ENCODE measurements around the gene PASD1.

Gene PASD1

DNA sequence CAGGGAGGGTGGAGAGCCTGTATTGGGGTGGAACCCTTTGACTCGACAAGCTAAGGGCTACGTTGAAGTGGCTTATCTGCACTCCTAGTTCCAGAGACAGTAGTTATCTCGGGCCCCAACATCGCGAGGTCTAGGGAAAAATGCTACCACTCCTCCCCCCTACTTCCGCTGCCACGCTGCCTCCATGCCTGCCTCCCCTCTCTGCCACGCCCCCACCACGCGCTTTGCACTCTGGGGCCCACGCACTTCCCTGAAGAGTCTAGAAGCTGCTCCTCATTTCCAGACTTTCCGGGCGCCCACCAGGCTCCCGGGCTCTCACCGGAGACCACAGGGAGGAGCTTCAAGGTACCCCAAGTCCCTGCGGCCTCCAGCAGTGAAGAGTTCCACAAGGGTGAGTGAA, at the start of gene PASD1:
Gene PASD1 (plus strand): TSS at position 227 of the 400 bp plus-strand sequence. CDS start 37,879 bp downstream, outside the sequence.
- no peak within 1 kb of the TSS for H3K4me3 ChIP-seq (ENCODE audit: low read depth, low read length)
- no peak for TF ChIP-seq CTCF (IDR thresholded peaks at IDR 0.05; ENCODE audit: insufficient read depth, low read length, missing control alignments)
- ChIA-PET POLR2A (no interaction called here), CTCF (no interaction called here)
- no peak for DNase-seq (ENCODE audit: low read depth, low spot score)

- DNase-seq (ENCODE audit: low read depth, low spot score) = no peak
- ChIA-PET POLR2A (no interaction called here), CTCF (no interaction called here)
- no peak for TF ChIP-seq CTCF (IDR thresholded peaks at IDR 0.05; ENCODE audit: insufficient read depth, low read length, missing control alignments)
- H3K4me3 ChIP-seq (ENCODE audit: low read depth, low read length) = no peak overlapping the region
Observed at GRCh38 chrX:151515237-151515636, 48.2 kb upstream of the PASD1 start.

DNA sequence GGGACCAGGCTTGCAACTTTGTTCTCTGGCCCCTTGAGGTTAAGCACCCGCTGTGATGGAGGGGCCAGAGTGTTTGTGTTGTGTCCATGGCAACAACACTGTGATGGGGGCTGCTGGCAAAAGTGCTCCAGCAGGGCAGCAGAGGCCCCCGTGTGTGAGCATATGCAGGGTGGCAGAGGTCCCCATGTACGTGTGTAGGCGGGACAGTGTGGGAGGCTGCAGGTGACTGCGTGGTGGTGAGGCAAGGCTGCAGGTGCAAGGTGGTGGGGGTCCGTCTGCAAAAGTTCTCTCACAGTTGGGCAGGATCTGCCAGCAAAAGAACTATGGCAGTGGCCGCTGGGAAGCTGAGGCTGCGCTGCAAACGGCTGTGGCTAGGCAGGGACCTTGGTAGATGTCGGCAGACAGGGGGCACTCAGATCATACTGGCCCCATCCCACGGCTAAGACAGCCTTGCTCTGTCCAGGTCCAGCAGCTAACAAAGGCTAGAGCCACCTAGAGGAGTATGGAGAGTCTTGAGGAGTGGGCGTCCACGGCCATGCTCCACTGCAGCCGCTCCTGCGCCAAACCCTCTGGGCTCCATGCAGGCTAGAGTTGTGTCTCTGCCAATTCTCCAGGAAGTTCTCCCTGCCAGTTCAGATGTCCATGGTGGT, 46.8 kb upstream of the PASD1 start:
- TF ChIP-seq CTCF (IDR thresholded peaks at IDR 0.05; ENCODE audit: insufficient read depth, low read length, missing control alignments) = no peak
- no peak overlapping the region for H3K4me3 ChIP-seq (ENCODE audit: low read depth, low read length)
- POLR2A ChIA-PET = no interaction called here
- CTCF ChIA-PET = no interaction called here
- DNase-seq (ENCODE audit: low read depth, low spot score) = no peak

DNA sequence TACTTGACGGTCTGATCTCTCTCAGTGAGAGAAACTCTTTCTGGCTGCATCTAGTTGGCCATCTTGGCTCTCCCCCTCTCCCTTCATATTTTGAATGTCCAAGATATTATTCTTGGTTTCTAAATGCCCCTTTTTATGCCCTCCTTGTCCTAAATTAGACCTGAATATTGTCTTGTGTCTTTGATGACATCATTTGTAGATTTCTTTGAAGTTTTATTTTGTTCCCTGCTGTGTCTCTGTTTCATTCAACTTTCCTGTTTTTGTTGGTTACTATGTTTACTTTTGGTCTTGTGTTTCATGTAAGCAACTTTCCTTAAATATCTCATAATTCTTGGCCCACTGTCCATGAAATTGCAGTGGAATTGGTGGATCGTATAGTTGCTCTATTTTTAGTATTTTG, 46.1 kb upstream of the PASD1 start:
- TF ChIP-seq CTCF (IDR thresholded peaks at IDR 0.05; ENCODE audit: insufficient read depth, low read length, missing control alignments) = no peak
- POLR2A ChIA-PET = no interaction called here
- H3K4me3 ChIP-seq (ENCODE audit: low read depth, low read length) = no peak overlapping the region
- no peak for DNase-seq (ENCODE audit: low read depth, low spot score)
- CTCF ChIA-PET = no interaction called here

DNA sequence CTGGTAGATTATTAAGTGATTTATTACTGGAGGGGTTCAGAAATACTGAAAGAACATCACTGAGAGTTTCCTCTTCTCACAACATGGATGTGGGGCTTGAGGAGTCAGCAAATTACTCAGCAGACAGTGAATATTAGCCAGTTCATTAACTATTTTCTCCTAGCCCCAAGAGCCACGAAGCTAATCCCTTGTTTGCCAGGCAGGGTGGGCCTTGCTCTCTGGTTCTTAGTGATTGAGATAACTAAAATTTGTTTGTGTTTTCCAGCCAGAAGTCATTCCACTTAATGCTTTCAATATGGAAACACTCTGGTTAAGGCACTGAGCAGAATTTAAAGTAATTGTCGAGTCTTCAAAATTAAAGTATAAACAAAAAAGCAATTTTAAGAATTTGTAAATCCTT, 40.1 kb upstream of the PASD1 start:
- ChIA-PET CTCF (no interaction called here), POLR2A (no interaction called here)
- no peak for DNase-seq (ENCODE audit: low read depth, low spot score)
- no peak for TF ChIP-seq CTCF (IDR thresholded peaks at IDR 0.05; ENCODE audit: insufficient read depth, low read length, missing control alignments)
- no peak overlapping the region for H3K4me3 ChIP-seq (ENCODE audit: low read depth, low read length)

GRCh38 chrX:151536571-151536970, 26.9 kb upstream of the PASD1 start:
- CTCF ChIA-PET = no interaction called here
- no peak overlapping the region for H3K4me3 ChIP-seq (ENCODE audit: low read depth, low read length)
- POLR2A ChIA-PET = no interaction called here
- DNase-seq (ENCODE audit: low read depth, low spot score) = no peak
- TF ChIP-seq CTCF (IDR thresholded peaks at IDR 0.05; ENCODE audit: insufficient read depth, low read length, missing control alignments) = no peak

Data from AG04449 (cell line).